Ascending aorta (tissue), 2 donors: Measurements from ENCODE around the gene TPST2. TPM values are rescaled to one million over a fixed set of nuclear protein-coding genes. Genes with fewer than 3 reads are reported as not detected.

Experiments used
- DNase-seq, 2 donors: peaks; one replicate each; pipeline ENCODE4 v3.0.0-alpha.2; 2019; ENCODE audit warnings: low spot score in 2 of 2
- H3K27ac ChIP-seq, 2 donors: fragments of 200-600 bp; sonication (generic); one replicate each; pipeline ENCODE4 v1.5.1; 2016 to 2017; ENCODE audit warnings: mild to moderate bottlenecking in 1 of 2
- H3K27me3 ChIP-seq: fragments of 200-600 bp; sonication (generic); one replicate; pipeline ENCODE4 v1.5.1; 2017
- H3K36me3 ChIP-seq, 2 donors: fragments of 200-600 bp; sonication (generic); one replicate each; pipeline ENCODE4 v1.5.1; 2016
- H3K4me1 ChIP-seq, 2 donors: fragments of 200-600 bp; sonication (generic); one replicate each; pipeline ENCODE4 v1.5.1; 2016 to 2017; ENCODE audit warnings: mild to moderate bottlenecking in 1 of 2
- H3K4me3 ChIP-seq, 2 donors: fragments of 200-600 bp; sonication (generic); one replicate each; pipeline ENCODE4 v1.5.1; 2016 to 2017; ENCODE audit warnings: mild to moderate bottlenecking in 1 of 2
- H3K9me3 ChIP-seq, 2 donors: fragments of 200-600 bp; sonication (generic); one replicate each; pipeline ENCODE4 v1.5.1; 2016
- intact Hi-C: fragments of 100-400 bp; cut with DNase I; formaldehyde crosslinking; loops from one replicate; pipeline ENCODE4 v1.15.1; 2023
- total RNA-seq: library from RNA; depleted of rRNA; stranded (reverse); fragments of >200 nt; gene quantifications from one replicate; pipeline ENCODE4 v1.1.0, GENCODE V29; 2016
- TF ChIP-seq, protein P1 (sequence below), 3 experiments: fragments of 200-600 bp in 2 of 3; fragments of 450-650 bp in 1 of 3; sonication (generic) in 2 of 3; IDR thresholded peaks; one replicate each; pipeline ENCODE4 v1.5.1; 2016 to 2019; ENCODE audit warnings: antibody characterized with exemption in 3 of 3, mild to moderate bottlenecking in 1 of 3, moderate library complexity in 1 of 3

TPST2 gene
- total RNA-seq, 1 donor from 2014 or later, result 251 TPM

DNA sequence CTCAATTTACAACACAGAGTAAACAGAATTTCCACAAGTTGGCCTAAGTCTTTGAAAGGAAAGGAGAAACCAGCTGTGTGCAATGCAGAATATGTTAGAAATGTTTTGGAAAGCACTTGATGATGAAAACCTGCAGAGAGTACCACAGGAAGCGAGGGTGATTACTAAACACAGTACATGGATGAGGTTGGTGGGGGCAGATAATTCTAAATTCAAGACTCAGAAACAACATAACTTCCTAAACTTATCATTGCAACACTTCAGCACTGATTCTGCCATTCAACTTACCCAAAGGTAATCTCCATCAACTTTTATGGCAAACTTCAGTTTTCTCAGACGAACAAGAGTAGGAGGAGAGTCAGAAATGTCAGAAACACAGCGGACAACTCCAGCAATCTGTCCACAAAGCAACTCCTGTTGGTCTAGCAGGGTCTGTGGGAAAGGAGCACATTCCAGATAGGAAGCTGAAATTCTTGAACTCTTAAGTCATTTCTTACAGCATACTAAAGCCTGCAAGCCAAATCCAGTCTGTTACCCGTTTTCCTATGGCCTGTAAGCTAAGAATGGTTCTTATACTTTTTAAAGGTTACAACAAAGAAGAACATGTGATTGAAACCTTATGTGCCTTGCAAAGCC lies 113.1 kb downstream of the TPST2 start:
- no peak for DNase-seq
- TF ChIP-seq, protein P1, sequence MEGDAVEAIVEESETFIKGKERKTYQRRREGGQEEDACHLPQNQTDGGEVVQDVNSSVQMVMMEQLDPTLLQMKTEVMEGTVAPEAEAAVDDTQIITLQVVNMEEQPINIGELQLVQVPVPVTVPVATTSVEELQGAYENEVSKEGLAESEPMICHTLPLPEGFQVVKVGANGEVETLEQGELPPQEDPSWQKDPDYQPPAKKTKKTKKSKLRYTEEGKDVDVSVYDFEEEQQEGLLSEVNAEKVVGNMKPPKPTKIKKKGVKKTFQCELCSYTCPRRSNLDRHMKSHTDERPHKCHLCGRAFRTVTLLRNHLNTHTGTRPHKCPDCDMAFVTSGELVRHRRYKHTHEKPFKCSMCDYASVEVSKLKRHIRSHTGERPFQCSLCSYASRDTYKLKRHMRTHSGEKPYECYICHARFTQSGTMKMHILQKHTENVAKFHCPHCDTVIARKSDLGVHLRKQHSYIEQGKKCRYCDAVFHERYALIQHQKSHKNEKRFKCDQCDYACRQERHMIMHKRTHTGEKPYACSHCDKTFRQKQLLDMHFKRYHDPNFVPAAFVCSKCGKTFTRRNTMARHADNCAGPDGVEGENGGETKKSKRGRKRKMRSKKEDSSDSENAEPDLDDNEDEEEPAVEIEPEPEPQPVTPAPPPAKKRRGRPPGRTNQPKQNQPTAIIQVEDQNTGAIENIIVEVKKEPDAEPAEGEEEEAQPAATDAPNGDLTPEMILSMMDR (IDR thresholded peaks at IDR 0.05), result no peak
- no peaks in the 10 kb centered on the region for H3K4me1 ChIP-seq
- no peaks in the 10 kb centered on the region for H3K9me3 ChIP-seq
- no peak overlapping the region for H3K4me3 ChIP-seq
- H3K27ac ChIP-seq, result no peak overlapping the region
- intact Hi-C loops, result no loop called here
- H3K27me3 ChIP-seq, result no peaks in the 10 kb centered on the region
- peaks cover 24 to 61% of the 10 kb centered on the region in 2 donors for H3K36me3 ChIP-seq

- H3K36me3 ChIP-seq, result peaks cover 44 to 82% of the 10 kb centered on the region in 2 donors
- TF ChIP-seq, protein P1 (IDR thresholded peaks at IDR 0.05), result no peak
- no peak overlapping the region for H3K4me3 ChIP-seq
- no peaks in the 10 kb centered on the region for H3K27me3 ChIP-seq
- H3K9me3 ChIP-seq, result no peaks in the 10 kb centered on the region
- no peak overlapping the region for H3K27ac ChIP-seq
- intact Hi-C loops, result no loop called here
- DNase-seq, result no peak
- no peaks in the 10 kb centered on the region for H3K4me1 ChIP-seq
Observed at GRCh38 chr22:26474682-26475081, 115.2 kb downstream of the TPST2 start.

Other genes starting within 250 kb of the TPST2 start
- gene ASPHD2, start 160.9 kb downstream of the TPST2 start, total RNA-seq, result 0.32 TPM
- 39.3 TPM for gene HPS4, start 106.3 kb downstream of the TPST2 start, total RNA-seq
- 85.6 TPM for gene SRRD, start 106.3 kb downstream of the TPST2 start, total RNA-seq
- 11.6 TPM for gene TFIP11, start 77.7 kb downstream of the TPST2 start, total RNA-seq
- gene CRYBB1, start 27.9 kb upstream of the TPST2 start, total RNA-seq, result 7.3 TPM
- gene CRYBA4, start 31.8 kb upstream of the TPST2 start, total RNA-seq, result not detected
- 0.53 TPM for gene MIAT, start 67.5 kb upstream of the TPST2 start, total RNA-seq